OCI-LY1 (cell line): ENCODE data around the gene UBAP1.

Experiments
- H2AFZ ChIP-seq: fragments of 200-600 bp; sonication (generic), shearing (Covaris generic); 2 replicates; pipeline ENCODE4 v1.6.0; 2014; ENCODE audit warnings: antibody characterized with exemption, mild to moderate bottlenecking, low read length
- H3F3A ChIP-seq: fragments of 200-600 bp; sonication (generic), shearing (Covaris generic); 2 replicates; pipeline ENCODE4 v1.6.0; 2014; ENCODE audit warnings: mild to moderate bottlenecking, antibody characterized with exemption, low read length, moderate library complexity; ENCODE audit not compliant: insufficient read depth
- H3K27ac ChIP-seq: fragments of 200-600 bp; sonication (generic); 2 replicates; pipeline ENCODE4 v1.5.1; 2014; ENCODE audit warnings: low read length, mixed run types, mild to moderate bottlenecking, low read depth; ENCODE audit not compliant: poor library complexity, severe bottlenecking
- H3K27me3 ChIP-seq: fragments of 200-600 bp; sonication (generic); 2 replicates; pipeline ENCODE4 v1.6.0; 2014; ENCODE audit warnings: antibody characterized with exemption, mild to moderate bottlenecking, low read length, moderate library complexity; ENCODE audit not compliant: insufficient read depth
- H3K36me3 ChIP-seq: fragments of 200-600 bp; sonication (generic); 2 replicates; pipeline ENCODE4 v1.6.1; 2014; ENCODE audit warnings: mild to moderate bottlenecking, antibody characterized with exemption, low read length, moderate library complexity, mixed read lengths; ENCODE audit not compliant: insufficient read depth
- H3K4me1 ChIP-seq: fragments of 200-600 bp; sonication (generic); 2 replicates; pipeline ENCODE4 v1.5.1; 2014; ENCODE audit warnings: mild to moderate bottlenecking, low read length, moderate library complexity; ENCODE audit not compliant: insufficient read depth, severe bottlenecking
- H3K4me2 ChIP-seq: fragments of 200-600 bp; sonication (generic), shearing (Covaris generic); 2 replicates; pipeline ENCODE4 v1.6.1; 2014; ENCODE audit warnings: low read length
- H3K4me3 ChIP-seq: fragments of 200-600 bp; sonication (generic); 2 replicates; pipeline ENCODE4 v1.5.1; 2014; ENCODE audit warnings: low read length, low read depth, mild to moderate bottlenecking, mixed read lengths; ENCODE audit not compliant: poor library complexity, severe bottlenecking
- H3K79me2 ChIP-seq: fragments of 200-600 bp; shearing (Covaris generic); 2 replicates; pipeline ENCODE4 v1.6.1; 2016; ENCODE audit warnings: mixed run types, low read length, mixed read lengths; ENCODE audit not compliant: insufficient read depth
- H3K9ac ChIP-seq: fragments of 200-600 bp; sonication (generic), shearing (Covaris generic); 2 replicates; pipeline ENCODE4 v1.6.1; 2014; ENCODE audit warnings: mild to moderate bottlenecking, low read length, mixed read lengths
- H3K9me2 ChIP-seq: fragments of 200-600 bp; sonication (generic), shearing (Covaris generic); 2 replicates; pipeline ENCODE4 v1.6.1; 2014; ENCODE audit warnings: low read depth, mild to moderate bottlenecking, low read length, mixed read lengths
- H3K9me3 ChIP-seq: fragments of 200-600 bp; shearing (Covaris generic); 2 replicates; pipeline ENCODE4 v1.6.1; 2014; ENCODE audit warnings: low read length, mixed read lengths
- H4K20me1 ChIP-seq: fragments of 200-600 bp; sonication (generic), shearing (Covaris generic); 2 replicates; pipeline ENCODE4 v1.6.0; 2016; ENCODE audit warnings: mild to moderate bottlenecking, low read length; ENCODE audit not compliant: insufficient read depth
- EZH2 ChIP-seq: fragments of 200-600 bp; sonication (generic), shearing (Covaris generic); IDR thresholded peaks from 2 replicates; pipeline ENCODE4 v1.8.0; 2017; ENCODE audit warnings: borderline replicate concordance, mixed run types, mild to moderate bottlenecking, antibody characterized with exemption, low read length, moderate library complexity, mixed read lengths
- TF ChIP-seq, protein P1 (sequence below): fragments of 200-600 bp; sonication (generic), shearing (Covaris generic); IDR thresholded peaks from 2 replicates; pipeline ENCODE4 v1.5.1; 2017; ENCODE audit warnings: mild to moderate bottlenecking, antibody characterized with exemption, low read length, moderate library complexity, mixed read lengths

UBAP1 gene

GRCh38 chr9:34140853-34141252 is 38.0 kb upstream of the UBAP1 start:
- no peaks in the 10 kb centered on the region for H3K36me3 ChIP-seq
- no peak overlapping the region for H3K4me3 ChIP-seq
- no peak overlapping the region for H3K9ac ChIP-seq
- no peaks in the 10 kb centered on the region for H3K9me3 ChIP-seq
- TF ChIP-seq EZH2: no peak
- TF ChIP-seq, protein P1, sequence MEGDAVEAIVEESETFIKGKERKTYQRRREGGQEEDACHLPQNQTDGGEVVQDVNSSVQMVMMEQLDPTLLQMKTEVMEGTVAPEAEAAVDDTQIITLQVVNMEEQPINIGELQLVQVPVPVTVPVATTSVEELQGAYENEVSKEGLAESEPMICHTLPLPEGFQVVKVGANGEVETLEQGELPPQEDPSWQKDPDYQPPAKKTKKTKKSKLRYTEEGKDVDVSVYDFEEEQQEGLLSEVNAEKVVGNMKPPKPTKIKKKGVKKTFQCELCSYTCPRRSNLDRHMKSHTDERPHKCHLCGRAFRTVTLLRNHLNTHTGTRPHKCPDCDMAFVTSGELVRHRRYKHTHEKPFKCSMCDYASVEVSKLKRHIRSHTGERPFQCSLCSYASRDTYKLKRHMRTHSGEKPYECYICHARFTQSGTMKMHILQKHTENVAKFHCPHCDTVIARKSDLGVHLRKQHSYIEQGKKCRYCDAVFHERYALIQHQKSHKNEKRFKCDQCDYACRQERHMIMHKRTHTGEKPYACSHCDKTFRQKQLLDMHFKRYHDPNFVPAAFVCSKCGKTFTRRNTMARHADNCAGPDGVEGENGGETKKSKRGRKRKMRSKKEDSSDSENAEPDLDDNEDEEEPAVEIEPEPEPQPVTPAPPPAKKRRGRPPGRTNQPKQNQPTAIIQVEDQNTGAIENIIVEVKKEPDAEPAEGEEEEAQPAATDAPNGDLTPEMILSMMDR: no peak
- H3K4me1 ChIP-seq: peaks cover 16% of the 10 kb centered on the region
- no peaks in the 10 kb centered on the region for H3K9me2 ChIP-seq
- no peak overlapping the region for H3K4me2 ChIP-seq
- 0 out of 2 replicates have a peak overlapping the region, but pooled peaks have one; percentile 47 for H2AFZ ChIP-seq
- H3F3A ChIP-seq: no peaks in the 10 kb centered on the region
- H3K79me2 ChIP-seq: no peaks in the 10 kb centered on the region
- H3K27me3 ChIP-seq: no peaks in the 10 kb centered on the region
- no peak overlapping the region for H3K27ac ChIP-seq
- H4K20me1 ChIP-seq: no peaks in the 10 kb centered on the region

- Histone ChIP-seq H3F3A (no peaks in the 10 kb centered on the region), H3K4me1 (peaks cover 16% of the 10 kb centered on the region), H4K20me1 (no peaks in the 10 kb centered on the region), H3K27ac (no peak overlapping the region), H3K27me3 (no peaks in the 10 kb centered on the region), H3K4me3 (no peak overlapping the region), H3K9me3 (no peaks in the 10 kb centered on the region), H3K4me2 (no peak overlapping the region), H3K9ac (no peak overlapping the region), H3K9me2 (no peaks in the 10 kb centered on the region), H3K36me3 (no peaks in the 10 kb centered on the region), H2AFZ (0 out of 2 replicates have a peak overlapping the region, but pooled peaks have one; percentile 71), H3K79me2 (no peaks in the 10 kb centered on the region)
- no peak for TF ChIP-seq EZH2
- TF ChIP-seq, protein P1: no peak
Measured at GRCh38 chr9:34143116-34143515, 35.7 kb upstream of the UBAP1 start.

- no peaks in the 10 kb centered on the region for H4K20me1 ChIP-seq
- no peak overlapping the region for H3K27ac ChIP-seq
- peak overlapping the region; percentile 75; the same call in 1 of the 2 replicates for H2AFZ ChIP-seq
- no peaks in the 10 kb centered on the region for H3K9me2 ChIP-seq
- H3F3A ChIP-seq: no peaks in the 10 kb centered on the region
- H3K36me3 ChIP-seq: no peaks in the 10 kb centered on the region; the same call in 1 of the 2 replicates
- H3K4me1 ChIP-seq: peaks cover 16% of the 10 kb centered on the region
- no peak overlapping the region; the same call in 1 of the 2 replicates for H3K9ac ChIP-seq
- H3K4me2 ChIP-seq: no peak overlapping the region; the same call in 1 of the 2 replicates
- H3K27me3 ChIP-seq: no peaks in the 10 kb centered on the region
- H3K79me2 ChIP-seq: no peaks in the 10 kb centered on the region
- H3K4me3 ChIP-seq: no peak overlapping the region
- no peaks in the 10 kb centered on the region for H3K9me3 ChIP-seq
- TF ChIP-seq EZH2: no peak
- TF ChIP-seq, protein P1: no peak
Measured at GRCh38 chr9:34145165-34145564, 33.7 kb upstream of the UBAP1 start.
